ENCODE measurements around the gene MED4.

MED4 gene, protein sequence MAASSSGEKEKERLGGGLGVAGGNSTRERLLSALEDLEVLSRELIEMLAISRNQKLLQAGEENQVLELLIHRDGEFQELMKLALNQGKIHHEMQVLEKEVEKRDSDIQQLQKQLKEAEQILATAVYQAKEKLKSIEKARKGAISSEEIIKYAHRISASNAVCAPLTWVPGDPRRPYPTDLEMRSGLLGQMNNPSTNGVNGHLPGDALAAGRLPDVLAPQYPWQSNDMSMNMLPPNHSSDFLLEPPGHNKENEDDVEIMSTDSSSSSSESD

DNA sequence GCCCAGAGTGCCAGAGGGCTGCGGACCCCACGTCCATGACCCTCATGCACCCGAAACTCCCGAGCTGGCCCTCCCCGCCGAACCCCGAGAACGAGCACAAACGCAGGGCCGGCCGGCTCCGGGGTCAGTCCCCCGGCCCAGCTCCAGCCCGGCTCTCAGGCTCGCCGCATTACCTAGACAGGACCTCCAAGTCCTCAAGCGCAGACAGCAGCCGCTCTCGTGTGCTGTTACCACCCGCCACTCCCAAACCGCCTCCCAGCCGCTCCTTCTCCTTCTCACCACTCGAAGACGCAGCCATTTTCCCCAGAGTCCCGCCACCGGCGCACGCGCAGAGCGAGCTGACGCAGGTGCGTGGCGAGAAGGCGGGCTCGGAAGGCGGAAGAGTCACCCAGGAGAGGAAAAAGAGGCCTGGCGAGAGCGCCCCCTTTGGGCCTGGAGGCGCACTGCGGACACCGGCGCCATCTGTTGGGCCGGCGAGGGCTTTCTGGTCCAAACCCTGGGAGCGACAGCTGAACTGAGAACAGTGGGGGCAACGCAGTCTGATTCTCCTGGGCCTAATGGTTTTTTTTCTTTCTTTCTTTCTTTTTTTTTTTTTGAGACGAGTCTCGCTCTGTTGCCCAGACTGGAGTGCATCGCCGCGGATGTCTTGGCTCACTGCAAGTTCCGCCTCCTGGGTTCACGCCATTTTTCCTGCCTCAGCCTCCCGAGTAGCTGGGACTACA is at the start of gene MED4:
Gene MED4 (minus strand): TSS at position 324 of the 722 bp plus-strand sequence. CDS start 26 bp downstream, at position 298.
- peak; percentile 98 for DNase-seq

DNA sequence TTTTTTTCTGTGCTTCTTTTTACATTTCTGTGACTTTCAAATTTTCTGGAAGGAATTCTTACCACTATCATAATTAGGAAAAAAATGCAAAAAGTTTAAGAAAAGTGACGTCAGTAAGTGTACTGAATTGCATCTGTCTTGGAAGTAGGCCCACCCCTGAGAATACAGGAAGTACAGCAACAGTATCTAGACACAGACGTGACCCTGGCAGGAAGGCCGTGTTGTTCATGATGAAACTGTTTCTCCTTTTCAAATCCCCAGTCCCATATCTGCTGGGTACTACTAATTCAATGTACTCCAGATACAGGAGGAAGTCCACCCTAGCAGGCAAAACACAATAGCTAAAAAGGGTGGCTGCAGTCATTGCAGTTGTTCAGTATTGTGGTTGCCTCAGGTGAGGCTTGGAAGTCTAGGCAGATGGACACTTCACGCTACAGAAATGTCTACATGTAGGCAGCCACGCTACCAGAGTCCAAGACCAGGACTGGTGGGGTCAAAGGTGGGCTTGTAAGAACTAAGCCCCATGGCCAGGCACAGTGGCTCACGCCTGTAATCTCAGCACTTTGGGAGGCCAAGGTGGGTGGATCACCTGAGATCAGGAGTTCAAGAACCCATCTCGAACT is 49.6 kb upstream of the MED4 start:
- DNase-seq, result no peak

DNA sequence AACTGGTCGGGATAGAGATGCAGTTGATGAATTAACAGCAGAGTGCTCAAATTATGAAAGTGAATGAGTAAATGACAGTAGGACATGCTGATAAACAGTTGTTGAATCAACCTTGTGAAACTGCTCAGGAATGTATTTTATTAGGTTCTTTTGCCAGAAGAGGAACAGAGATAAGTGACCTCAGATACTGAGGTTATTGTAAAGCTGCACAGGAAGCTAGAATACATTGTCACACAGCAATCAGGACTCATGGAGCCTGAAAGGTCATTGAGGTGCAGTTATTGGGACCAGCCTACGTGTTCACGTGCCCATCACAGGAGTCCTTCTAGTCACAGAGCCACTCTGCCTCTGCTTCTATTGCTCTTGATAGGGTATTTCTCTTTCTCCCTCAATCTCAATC is 47.5 kb upstream of the MED4 start:
- DNase-seq, result no peak

DNA sequence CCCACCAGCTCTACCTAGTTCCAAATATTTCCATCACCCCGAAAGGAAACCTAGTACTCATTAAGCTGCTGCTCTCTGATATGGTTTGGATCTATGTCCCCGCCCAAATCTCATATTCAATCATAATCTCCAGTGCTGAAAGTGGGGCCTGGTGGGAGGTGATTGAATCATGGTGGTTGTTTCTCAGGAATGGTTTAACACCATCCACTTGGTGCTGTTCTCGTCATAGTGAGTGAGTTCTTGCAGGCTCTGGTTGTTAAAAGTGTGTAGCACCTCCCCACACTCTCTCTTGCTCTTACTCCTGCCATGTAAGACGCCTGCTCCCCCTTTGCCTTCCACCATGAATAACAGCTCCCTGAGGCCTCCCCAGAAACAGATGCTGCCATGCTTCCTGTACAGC is 43.4 kb upstream of the MED4 start:
- peak; percentile 67 for DNase-seq

DNA sequence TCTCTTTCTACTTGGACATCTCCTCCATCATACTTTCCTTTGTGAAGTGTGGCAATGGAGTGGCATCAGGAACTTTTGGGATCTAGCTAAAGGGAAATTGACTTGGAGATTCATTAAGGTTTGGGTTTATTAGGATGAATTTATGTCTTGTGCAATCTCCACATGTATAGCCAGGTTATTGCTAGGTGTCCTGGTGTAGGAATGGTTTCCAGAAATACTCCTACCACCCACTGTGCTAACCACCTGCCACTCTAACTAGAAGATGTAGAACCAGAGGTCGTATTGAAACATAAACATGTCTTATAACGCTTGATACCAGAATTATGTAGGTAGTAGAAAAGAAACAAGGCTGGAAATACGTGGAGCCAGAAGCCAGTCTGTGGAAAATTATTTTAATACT is 38.1 kb upstream of the MED4 start:
- no peak for DNase-seq

DNA sequence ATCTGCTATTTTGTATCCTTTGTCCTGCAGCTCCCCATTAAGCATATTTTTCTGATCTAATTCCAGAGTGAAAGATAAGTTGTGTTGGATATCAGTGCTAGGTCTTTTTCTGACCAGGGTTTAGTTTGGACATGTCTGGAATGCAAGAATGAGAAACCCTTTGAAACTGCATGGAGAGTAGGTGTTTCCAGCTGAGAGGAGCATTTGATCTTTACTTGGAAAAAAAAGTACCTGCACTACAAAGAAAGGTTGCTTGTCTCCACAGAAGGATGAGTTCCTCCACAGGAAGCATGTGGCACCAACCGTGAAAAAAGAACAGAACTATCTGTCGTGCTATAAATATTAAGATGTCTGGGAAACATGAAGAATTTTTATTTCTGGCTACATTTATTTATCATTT is 36.6 kb upstream of the MED4 start:
- DNase-seq, result no peak

DNA sequence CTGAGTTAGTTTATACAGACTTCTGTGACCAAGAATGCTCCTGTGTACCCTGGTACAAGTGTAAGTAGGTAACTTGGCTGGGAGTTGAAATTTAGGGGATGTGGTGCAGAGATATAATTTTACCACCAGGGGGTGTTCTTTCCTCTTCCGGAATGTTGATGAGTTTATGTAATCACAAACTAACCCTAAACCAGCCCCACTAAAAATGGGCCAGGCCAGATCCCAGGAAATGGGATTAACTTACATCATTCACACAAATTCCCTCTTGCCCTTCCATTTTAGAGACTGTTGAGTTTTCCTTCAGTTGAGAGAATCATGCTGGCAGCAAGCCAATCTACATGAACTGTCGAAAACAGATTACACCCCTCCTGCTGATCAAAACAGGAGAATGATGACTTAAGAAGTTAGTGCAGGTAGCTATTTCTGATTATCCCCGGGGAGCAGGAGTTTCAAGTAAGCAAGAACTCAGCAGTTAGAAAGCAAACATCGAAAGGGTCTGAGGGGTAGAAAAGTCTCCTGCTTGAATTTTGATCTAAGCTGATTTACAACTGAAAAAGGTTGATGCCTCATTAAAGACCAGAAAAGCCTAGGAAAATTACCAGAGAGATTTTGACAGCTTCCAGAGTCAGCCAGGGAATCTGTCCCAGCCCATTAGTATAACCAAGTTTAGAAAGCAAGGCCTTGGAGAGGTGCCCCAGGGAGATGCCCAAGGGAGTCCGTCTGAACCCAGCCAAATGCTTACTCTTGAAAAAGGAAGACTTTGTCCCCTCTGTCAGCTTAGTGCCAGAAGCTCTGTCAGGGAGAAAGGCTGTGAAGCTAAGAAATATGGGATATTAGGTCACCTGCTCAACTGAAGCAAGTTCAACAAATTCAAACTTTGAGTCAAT is 32.3 kb upstream of the MED4 start:
- DNase-seq, result peak; percentile 20

DNA sequence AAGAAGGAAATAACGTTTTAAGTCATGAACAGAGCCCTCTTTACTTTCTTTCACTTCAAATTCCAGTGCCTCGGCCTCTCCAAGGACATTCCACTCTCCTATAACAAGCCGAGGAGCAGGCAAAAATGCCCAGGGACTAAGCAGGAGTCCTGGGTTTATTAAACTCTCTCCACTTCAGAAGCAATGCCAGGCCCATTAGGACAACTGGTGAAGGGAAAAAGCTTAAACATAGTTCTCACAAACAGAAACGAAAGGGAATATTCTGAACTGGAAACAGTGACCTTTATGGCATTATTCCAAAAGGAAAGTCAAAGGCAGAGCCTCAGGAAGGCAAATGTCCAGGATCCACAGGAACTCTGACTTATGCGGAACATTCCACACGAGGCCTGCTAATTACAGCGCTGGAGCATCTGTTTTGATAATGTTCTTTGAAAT is 30.9 kb upstream of the MED4 start:
- DNase-seq, result no peak

DNA sequence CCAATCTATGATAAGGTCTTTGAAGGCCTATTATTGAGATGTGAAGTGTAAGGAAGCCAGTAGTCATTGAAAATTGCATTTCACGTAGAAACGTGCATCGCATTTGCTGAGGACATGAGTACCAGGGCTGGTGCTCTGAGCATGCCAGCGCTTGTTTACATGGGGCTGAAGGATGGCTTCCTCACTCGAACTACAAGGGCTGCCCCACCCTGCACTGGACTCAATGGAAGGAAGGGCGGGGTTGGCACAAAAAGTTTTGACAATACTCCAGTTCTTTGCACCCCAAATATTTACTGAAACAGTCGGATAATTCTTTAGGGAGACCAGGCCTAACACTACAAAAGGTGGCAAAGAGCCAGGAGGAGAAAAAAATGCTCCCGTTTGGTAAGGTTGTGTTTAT is 28.9 kb upstream of the MED4 start:
- DNase-seq, result no peak

DNA sequence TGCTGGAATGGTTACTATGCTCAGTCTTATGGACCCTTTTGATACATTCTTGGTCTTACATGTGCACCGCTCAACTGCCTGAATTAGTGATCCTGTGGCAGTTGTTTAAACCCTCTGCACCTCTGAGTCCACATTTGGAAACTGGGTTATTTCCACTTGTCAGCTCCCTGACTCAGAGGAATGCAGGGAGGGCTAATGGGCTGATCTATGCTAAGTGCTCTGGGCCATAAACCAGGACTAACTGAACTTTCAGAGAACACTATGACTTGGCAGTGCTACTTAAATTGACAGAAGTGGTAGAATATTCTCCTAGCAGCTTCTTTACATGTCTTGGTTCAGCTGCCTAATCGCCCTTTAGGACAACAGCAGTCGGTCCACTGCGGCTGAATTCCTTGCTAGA is 26.8 kb upstream of the MED4 start:
- DNase-seq, result no peak

DNA sequence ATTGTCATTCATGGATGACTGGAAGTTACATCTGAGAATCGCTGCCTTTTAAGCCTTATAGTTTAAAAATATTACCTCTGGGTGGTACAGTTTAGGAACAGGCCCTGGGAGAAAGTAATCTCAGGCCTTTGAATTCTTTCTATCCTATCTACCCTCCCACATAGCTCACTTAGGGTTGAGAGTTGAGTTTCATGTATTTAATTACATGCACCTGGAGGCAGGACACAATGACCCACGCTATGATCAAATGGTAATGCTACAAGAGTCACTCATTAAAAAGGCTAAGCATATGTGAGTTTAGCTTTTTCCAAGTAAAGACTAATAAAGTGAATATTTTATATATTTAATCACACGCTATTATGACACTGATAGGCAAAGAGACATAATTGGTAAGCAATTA is 25.3 kb upstream of the MED4 start:
- no peak for DNase-seq

DNA sequence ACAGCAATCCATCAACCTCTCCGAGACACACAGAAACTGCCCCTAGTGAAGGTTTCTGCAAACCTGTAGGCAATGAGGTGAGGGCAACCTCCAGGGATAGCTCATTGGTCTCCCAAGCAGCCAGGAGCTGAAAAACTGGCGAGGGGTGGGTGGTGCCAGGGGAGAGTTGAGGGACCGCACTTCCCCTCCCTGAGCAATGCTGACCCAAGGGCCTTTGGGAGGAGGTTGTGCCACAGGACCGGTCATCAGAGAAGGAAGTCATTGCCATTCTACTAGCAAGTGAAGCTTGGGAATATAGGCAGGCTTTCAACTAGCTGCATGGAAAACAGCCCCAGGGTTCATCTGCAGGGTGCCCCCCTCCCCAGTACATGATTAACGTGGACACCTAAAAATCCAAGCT is 23.1 kb upstream of the MED4 start:
- DNase-seq, result no peak

DNA sequence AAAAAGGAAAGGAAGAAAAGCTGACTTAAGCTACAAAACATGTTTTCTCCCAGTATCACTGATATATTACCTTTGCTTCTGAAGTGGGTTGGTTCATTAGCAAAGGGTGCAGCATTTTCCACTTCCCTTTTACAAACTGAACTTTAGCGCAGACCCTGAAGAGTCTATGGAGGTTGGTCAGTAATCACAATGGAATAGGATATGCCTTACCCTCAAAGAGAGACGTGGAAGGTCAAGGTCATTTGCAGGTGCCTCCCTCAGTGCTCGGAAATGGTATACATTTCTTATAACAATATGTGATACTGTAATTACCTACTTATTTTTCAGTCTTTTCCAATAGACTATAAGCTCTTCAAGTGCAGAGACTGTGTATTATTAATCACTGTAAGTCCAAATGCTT is 21.9 kb upstream of the MED4 start:
- DNase-seq, result no peak

DNA sequence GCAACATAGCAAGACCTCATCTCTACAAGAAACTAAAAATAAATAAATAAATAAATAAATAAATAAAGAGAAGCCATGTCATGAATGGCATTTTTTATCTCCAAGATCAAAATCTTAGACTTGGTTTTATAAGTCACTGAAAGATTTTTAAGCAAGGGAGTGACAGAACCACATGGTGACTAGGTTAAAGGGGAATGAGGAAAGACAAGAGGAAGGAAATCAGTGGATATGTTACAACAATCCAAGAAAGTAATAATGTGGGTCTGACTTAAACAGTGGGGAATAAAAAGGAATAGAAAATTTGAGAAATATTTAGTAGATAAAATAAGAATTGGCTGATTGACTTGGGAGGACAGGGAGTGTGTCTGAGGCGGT is 18.8 kb upstream of the MED4 start:
- DNase-seq, result no peak

DNA sequence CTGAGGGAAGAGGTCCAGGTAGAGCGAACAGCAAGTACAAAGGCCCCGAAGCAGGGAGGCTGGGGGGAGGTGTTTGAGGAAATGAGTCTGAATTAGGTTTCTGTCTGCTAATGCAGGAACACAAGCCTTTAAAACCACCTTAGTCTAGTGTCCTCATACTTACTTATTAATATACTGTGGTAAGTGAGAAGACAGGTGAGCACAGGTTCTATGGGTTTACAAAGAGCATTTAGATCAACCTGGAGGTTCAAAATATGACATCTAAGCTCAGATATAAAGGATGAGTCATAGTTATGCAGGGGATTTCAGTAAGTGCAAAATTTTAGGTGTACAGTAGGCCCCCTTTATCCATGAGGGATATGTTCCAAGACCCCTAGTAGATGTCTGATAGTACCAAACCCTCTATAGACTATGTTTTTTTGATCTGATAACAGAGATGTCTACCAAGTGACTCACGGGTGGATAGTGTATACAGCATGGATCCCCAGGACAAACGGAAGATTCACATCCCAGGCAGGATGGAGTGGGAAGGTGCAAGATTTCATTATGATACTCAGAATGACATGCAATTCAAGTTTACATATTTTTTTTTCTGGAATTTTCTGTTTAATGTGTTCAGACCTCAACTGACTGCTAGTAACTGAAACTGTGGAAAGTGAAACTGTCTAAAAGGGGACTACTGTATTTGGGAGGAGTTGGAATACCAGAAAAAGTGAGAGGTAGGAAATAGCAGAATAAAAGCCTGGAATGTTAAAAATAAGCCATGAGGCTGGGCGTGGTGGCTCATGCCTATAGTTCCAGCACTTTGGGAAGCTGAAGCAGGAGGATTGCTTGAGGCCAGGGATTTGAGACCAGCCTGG is 18.2 kb upstream of the MED4 start:
- DNase-seq, result no peak

DNA sequence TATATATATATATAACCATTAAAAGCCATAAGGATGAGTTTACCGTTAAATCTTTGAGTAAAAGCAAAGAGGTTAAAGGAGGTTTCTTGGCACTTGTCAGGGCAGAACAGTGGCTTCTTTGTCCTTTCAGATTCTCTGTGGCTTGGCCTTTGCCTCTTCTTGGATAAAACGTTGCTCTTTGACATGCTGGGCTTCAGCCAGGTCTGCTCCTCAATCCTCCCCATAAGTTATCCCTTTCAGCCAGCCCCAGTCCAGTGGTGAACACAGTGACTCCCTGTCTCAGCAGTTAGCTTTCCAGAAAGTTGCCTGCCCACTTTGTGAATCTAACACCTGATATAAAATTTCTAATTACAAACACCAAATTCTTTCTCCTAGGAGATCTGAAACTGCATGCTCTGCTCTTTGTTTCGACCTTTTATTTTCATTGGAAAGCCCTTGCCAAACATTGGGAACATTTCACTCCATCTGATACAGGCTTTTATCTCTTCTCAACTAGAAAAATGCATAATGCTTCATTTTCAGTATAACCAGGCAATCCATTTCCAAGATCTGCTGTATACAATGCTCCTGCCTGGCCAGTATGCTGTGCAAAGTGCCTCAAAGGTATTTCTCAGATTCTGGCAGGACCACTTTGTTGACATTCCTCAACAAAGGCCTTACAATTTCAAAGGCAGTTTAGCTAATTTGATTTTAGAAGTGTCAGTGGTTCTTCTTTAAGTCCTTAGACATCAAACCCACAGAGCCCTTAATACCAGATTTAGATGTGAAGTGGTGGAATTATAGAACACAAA is 16.2 kb upstream of the MED4 start:
- no peak for DNase-seq

DNA sequence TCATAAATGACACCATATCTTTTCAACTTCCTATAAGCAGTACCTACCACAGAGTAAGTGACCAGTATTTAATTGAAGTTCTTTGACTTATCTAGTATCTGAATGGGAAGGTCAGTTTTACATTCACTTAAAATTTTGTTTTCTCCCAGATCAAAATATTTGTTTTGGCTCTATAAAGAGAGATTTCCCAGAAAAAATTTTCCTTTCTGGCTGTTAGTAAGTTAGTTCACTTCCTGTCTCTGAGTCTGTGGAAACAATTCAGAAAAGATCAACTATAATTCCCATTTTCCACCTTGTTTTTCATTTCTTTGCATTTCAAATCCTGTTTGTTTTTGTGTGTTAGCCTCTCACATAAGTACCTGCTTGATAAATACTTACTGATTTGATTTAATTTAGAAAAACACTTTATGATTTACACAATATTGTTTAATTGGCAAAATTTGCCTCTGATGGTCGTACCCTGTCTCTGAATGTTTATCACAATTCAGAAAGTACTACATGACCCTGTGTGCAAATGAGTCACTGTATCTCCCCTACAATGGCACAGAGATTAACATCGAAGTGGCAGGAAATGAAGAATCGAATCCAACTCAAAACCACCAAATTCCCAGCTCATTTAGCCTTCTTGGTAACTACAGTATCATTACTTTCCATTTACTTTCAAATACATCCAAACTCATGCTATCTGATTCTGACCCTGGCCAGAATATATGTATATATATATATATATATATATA is 15.4 kb upstream of the MED4 start:
- no peak for DNase-seq

DNA sequence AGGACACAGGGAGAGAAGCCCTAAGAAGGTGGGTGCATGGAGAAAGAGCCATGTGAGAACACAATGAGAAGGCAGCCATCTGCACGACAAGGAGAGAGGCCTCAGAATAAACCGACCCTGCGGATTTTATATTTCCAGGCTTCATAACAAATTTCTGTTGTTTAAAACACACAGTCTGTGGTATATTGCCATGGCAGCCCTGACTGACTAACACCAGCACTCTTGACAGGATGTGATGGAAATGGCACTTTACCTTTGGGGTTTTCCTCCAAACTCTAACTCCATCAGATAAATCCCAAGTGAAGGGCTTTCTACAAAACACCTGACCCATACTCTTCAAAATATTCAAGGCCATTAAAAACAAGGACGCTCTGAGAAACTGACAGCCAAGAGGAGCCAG is 13.2 kb upstream of the MED4 start:
- no peak for DNase-seq

DNA sequence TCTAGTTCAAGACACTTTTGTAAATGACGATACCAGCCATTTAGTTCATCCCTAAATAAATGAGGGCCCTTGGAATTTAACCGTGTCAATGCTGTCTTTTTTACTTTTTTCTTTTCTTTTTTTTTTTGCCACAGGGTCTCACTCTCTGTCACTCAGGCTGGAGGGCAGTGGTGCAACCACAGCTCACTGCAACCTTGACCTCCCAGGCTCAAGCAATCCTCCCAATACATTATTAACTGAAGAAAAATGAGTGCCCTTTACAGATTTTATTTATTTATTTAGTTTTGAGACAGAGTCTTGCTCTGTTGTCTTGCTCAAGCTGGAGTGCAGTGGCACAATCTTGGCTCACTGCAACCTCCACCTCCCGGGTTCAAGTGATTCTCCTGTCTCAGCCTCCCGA is 2.9 kb upstream of the MED4 start:
- DNase-seq, result no peak

DNA sequence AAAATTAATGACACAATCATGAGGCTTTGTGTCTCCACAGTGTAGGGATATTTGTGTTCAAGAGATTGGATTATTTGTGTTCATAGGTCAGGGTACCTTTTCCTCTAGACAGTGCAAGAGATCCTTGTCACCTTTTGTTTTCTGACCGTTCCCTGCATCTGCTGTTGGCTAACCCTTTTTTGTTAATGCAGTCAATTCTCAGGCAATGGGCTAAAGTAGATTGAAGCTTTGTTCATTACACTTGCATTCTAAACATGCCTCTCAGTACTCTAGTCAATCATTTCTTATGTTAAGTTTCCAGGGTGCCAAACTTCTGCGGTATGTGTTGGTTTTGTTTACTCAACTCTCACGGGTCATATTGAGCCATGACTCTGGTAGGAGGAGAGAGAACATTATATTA is 1.8 kb upstream of the MED4 start:
- no peak for DNase-seq

DNA sequence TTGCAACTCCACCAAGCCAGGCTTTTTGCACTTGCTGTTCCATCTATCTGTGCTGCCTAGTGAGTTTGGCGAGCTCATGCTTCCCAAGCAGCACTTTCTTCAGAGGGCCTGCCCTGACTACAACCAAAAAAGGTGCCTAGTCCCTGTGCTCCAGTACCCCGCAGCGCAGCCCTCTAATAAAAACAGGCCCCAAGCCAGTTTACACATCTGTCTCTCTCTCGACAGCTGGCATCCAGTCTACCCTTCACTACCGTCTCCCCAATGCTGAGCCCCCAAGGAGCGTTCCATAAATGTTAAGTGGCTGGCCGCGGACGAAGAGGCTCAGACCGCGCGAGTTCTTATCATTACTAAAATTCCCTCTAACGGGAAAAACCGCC is 512 bp downstream of the MED4 start:
- DNase-seq, result no peak

Measured in activated CD4-positive, alpha-beta T cell treated with anti-CD3 and anti-CD28 coated beads for 48 hours (primary cell).